Smooth muscle cell of the brain vasculature (primary cell): ENCODE data around the gene TPRG1L.

Source experiments
- DNase-seq: peaks from one replicate; pipeline ENCODE4 v3.0.0-alpha.2; 2012; ENCODE audit warnings: low read depth, low spot score

TPRG1L gene

GRCh38 chr1:3593745-3594144 is 31.1 kb upstream of the TPRG1L start:
- DNase-seq: no peak

GRCh38 chr1:3594706-3595377 is 30.0 kb upstream of the TPRG1L start:
- no peak for DNase-seq

GRCh38 chr1:3595949-3596348 is 28.9 kb upstream of the TPRG1L start:
- DNase-seq: no peak

- DNase-seq: no peak
Observed at GRCh38 chr1:3596663-3597598, 27.9 kb upstream of the TPRG1L start.

- no peak for DNase-seq
Observed at GRCh38 chr1:3597599-3597964, 27.2 kb upstream of the TPRG1L start.

- no peak for DNase-seq
Observed at GRCh38 chr1:3598051-3598491, 26.7 kb upstream of the TPRG1L start.

- no peak for DNase-seq
Observed at GRCh38 chr1:3598522-3599285, 26.1 kb upstream of the TPRG1L start.

GRCh38 chr1:3599286-3599811 is 25.5 kb upstream of the TPRG1L start:
- no peak for DNase-seq

GRCh38 chr1:3599816-3600215 is 25.0 kb upstream of the TPRG1L start:
- DNase-seq: no peak

- no peak for DNase-seq
Observed at GRCh38 chr1:3600354-3600753, 24.5 kb upstream of the TPRG1L start.

- DNase-seq: no peak
Observed at GRCh38 chr1:3601743-3602142, 23.1 kb upstream of the TPRG1L start.

GRCh38 chr1:3602375-3602774 is 22.4 kb upstream of the TPRG1L start:
- no peak for DNase-seq

GRCh38 chr1:3603156-3603555 is 21.7 kb upstream of the TPRG1L start:
- no peak for DNase-seq

- DNase-seq: no peak
Observed at GRCh38 chr1:3603571-3604467, 21.0 kb upstream of the TPRG1L start.

GRCh38 chr1:3604468-3604974 is 20.3 kb upstream of the TPRG1L start:
- DNase-seq: no peak

GRCh38 chr1:3604997-3605823 is 19.6 kb upstream of the TPRG1L start:
- no peak for DNase-seq

- no peak for DNase-seq
Observed at GRCh38 chr1:3606779-3607702, 17.8 kb upstream of the TPRG1L start.

GRCh38 chr1:3607703-3608065 is 17.1 kb upstream of the TPRG1L start:
- DNase-seq: no peak

GRCh38 chr1:3608154-3608553 is 16.7 kb upstream of the TPRG1L start:
- no peak for DNase-seq
